Trophoblast cell (in vitro differentiated cells and primary cell): ENCODE data around the gene PALS2.

Source experiments
- DNase-seq, 2 donors: peaks; one replicate each; pipeline ENCODE4 v3.0.0-alpha.2; 2016
- H2AFZ ChIP-seq: 2 replicates; pipeline ENCODE4 v1.6.1; 2013; ENCODE audit warnings: low read length, moderate library complexity, mild to moderate bottlenecking; ENCODE audit not compliant: insufficient read depth, poor library complexity
- H2AK5ac ChIP-seq: 2 replicates; pipeline ENCODE4 v1.6.1; 2013; ENCODE audit warnings: mild to moderate bottlenecking, low read length
- H2BK120ac ChIP-seq: 2 replicates; pipeline ENCODE4 v1.6.1; 2013; ENCODE audit warnings: low read length, mild to moderate bottlenecking, moderate library complexity; ENCODE audit not compliant: insufficient read depth, poor library complexity
- H2BK12ac ChIP-seq: 2 replicates; pipeline ENCODE4 v1.6.1; 2013; ENCODE audit warnings: mild to moderate bottlenecking, low read length, moderate library complexity
- H2BK5ac ChIP-seq: 2 replicates; pipeline ENCODE4 v1.6.1; 2013; ENCODE audit warnings: low read length, low read depth, moderate library complexity, mild to moderate bottlenecking; ENCODE audit not compliant: poor library complexity
- H3K14ac ChIP-seq: 2 replicates; pipeline ENCODE4 v1.6.1; 2013; ENCODE audit warnings: mild to moderate bottlenecking, low read length
- H3K18ac ChIP-seq: 2 replicates; pipeline ENCODE4 v1.6.1; 2013; ENCODE audit warnings: mild to moderate bottlenecking, low read length
- H3K23ac ChIP-seq: 2 replicates; pipeline ENCODE4 v1.6.1; 2013; ENCODE audit warnings: low read length
- H3K27ac ChIP-seq: 2 replicates; pipeline ENCODE4 v1.5.1; 2013; ENCODE audit warnings: low read depth, mild to moderate bottlenecking, inconsistent platforms, low read length, moderate library complexity
- H3K27me3 ChIP-seq: 2 replicates; pipeline ENCODE4 v1.6.1; 2013; ENCODE audit warnings: inconsistent platforms, mild to moderate bottlenecking, low read length, moderate library complexity; ENCODE audit not compliant: insufficient read depth
- H3K36me3 ChIP-seq, 2 experiments: 1 replicate in 1 of 2; 2 replicates in 1 of 2; pipeline ENCODE4 v1.6.1; 2013; ENCODE audit warnings: low read length in 2 of 2, mild to moderate bottlenecking in 2 of 2, moderate library complexity in 1 of 2; ENCODE audit not compliant: insufficient read depth in 2 of 2, control insufficient read depth in 1 of 2
- H3K4ac ChIP-seq: 2 replicates; pipeline ENCODE4 v1.6.1; 2013; ENCODE audit warnings: low read depth, mild to moderate bottlenecking, low read length, moderate library complexity
- H3K4me1 ChIP-seq, 2 experiments: 1 replicate in 1 of 2; 2 replicates in 1 of 2; pipeline ENCODE4 v1.6.1; 2013; ENCODE audit warnings: low read length in 2 of 2, mild to moderate bottlenecking in 2 of 2, moderate library complexity in 1 of 2; ENCODE audit not compliant: insufficient read depth in 2 of 2, control insufficient read depth in 1 of 2
- H3K4me2 ChIP-seq: 2 replicates; pipeline ENCODE4 v1.6.1; 2013; ENCODE audit warnings: inconsistent platforms, mild to moderate bottlenecking, low read length, moderate library complexity
- H3K4me3 ChIP-seq: 2 replicates; pipeline ENCODE4 v1.5.1; 2013; ENCODE audit warnings: mild to moderate bottlenecking, low read depth, low read length, inconsistent platforms
- H3K79me1 ChIP-seq: one replicate; pipeline ENCODE4 v1.6.1; 2013; ENCODE audit warnings: low read length
- H3K79me2 ChIP-seq: 2 replicates; pipeline ENCODE4 v1.6.1; 2013; ENCODE audit warnings: low read length, mild to moderate bottlenecking; ENCODE audit not compliant: control insufficient read depth, insufficient read depth, poor library complexity
- H3K9ac ChIP-seq: 2 replicates; pipeline ENCODE4 v1.6.1; 2013; ENCODE audit warnings: mild to moderate bottlenecking, low read length
- H3K9me3 ChIP-seq: 2 replicates; pipeline ENCODE4 v1.6.1; 2013; ENCODE audit warnings: low read depth, mild to moderate bottlenecking, control low read depth, inconsistent platforms, low read length; ENCODE audit not compliant: insufficient read depth
- H4K12ac ChIP-seq: 2 replicates; pipeline ENCODE4 v1.6.1; 2013; ENCODE audit warnings: low read depth, mild to moderate bottlenecking, low read length, moderate library complexity
- H4K8ac ChIP-seq: 2 replicates; pipeline ENCODE4 v1.6.1; 2013; ENCODE audit warnings: low read depth, mild to moderate bottlenecking, low read length, moderate library complexity
- H4K91ac ChIP-seq: one replicate; pipeline ENCODE4 v1.6.1; 2013; ENCODE audit warnings: low read depth, mild to moderate bottlenecking, low read length, moderate library complexity
- WGBS: extraction: QIAGEN DNeasy Blood & Tissue Kit; methylation state at CpG from one replicate; pipeline ENCODE4 v1.1.7; 2013; ENCODE audit warnings: missing lambda C conversion rate; ENCODE audit not compliant: insufficient read length, insufficient coverage; ENCODE audit errors: extremely low coverage; 5-methylcytosine and 5-hydroxymethylcytosine counted together

PALS2 gene

GRCh38 chr7:24601600-24601999 lies 28.3 kb downstream of the PALS2 start:
- no peak for DNase-seq
- H3K79me1 ChIP-seq = no peaks in the 10 kb centered on the region
- no peak overlapping the region for H3K4me3 ChIP-seq
- no peak overlapping the region for H2BK5ac ChIP-seq
- no peak overlapping the region for H3K9ac ChIP-seq
- no peak overlapping the region for H3K4me2 ChIP-seq
- no peaks in the 10 kb centered on the region for H3K4me1 ChIP-seq
- H2BK12ac ChIP-seq = no peak overlapping the region
- H3K27me3 ChIP-seq = no peaks in the 10 kb centered on the region
- H3K23ac ChIP-seq = no peak overlapping the region
- H4K91ac ChIP-seq = no peak overlapping the region
- H3K4ac ChIP-seq = no peak overlapping the region
- WGBS = no CpG with 5 or more reads among the region's 1 CpG
- H3K79me2 ChIP-seq = no peaks in the 10 kb centered on the region
- H2AK5ac ChIP-seq = no peak overlapping the region
- H4K12ac ChIP-seq = no peak overlapping the region
- no peaks in the 10 kb centered on the region for H3K9me3 ChIP-seq
- no peak overlapping the region for H2AFZ ChIP-seq
- no peaks in the 10 kb centered on the region for H3K36me3 ChIP-seq
- no peak overlapping the region for H2BK120ac ChIP-seq
- no peak overlapping the region for H3K27ac ChIP-seq
- no peak overlapping the region for H3K14ac ChIP-seq
- no peak overlapping the region for H3K18ac ChIP-seq
- no peak overlapping the region for H4K8ac ChIP-seq

DNA sequence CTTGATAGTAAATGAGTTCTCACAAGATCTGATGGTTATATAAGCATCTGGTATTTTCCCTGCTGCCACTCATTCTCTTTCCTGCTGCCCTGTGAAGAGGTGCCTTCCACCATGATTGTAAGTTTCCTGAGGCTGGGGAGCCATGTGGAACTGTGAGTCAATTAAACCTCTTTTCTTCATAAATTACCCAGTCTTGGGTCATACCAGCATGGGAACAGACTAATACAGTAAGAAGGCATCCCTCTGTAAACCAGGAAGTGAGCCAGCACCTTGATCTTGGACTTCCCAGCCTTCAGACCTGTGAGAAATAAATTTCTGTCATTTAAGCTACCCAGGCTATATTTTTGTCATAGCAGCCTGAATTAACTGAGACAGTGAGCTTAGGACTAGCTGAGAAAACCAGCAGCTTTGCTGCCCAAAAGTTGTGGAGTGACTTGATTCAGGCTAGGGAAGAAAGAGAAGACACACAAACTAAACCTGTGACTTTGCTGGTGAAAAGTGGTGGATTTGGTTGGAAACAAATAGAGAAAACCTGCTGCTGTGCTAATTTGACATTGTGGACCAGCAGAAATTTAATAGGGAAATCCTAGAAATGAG lies 29.7 kb downstream of the PALS2 start:
- Histone ChIP-seq H3K4me1 (no peaks in the 10 kb centered on the region), H3K9ac (no peak overlapping the region), H2BK5ac (no peak overlapping the region), H3K18ac (no peak overlapping the region), H3K79me2 (no peaks in the 10 kb centered on the region), H4K91ac (no peak overlapping the region), H4K8ac (no peak overlapping the region), H3K14ac (no peak overlapping the region), H3K4ac (no peak overlapping the region), H2BK12ac (no peak overlapping the region), H2BK120ac (no peak overlapping the region), H3K4me2 (no peak overlapping the region), H4K12ac (no peak overlapping the region), H3K9me3 (no peaks in the 10 kb centered on the region), H3K23ac (no peak overlapping the region), H2AFZ (no peak overlapping the region), H3K27me3 (no peaks in the 10 kb centered on the region), H3K27ac (no peak overlapping the region), H2AK5ac (no peak overlapping the region), H3K4me3 (no peak overlapping the region), H3K36me3 (no peaks in the 10 kb centered on the region), H3K79me1 (no peaks in the 10 kb centered on the region)
- DNase-seq = no peak

DNA sequence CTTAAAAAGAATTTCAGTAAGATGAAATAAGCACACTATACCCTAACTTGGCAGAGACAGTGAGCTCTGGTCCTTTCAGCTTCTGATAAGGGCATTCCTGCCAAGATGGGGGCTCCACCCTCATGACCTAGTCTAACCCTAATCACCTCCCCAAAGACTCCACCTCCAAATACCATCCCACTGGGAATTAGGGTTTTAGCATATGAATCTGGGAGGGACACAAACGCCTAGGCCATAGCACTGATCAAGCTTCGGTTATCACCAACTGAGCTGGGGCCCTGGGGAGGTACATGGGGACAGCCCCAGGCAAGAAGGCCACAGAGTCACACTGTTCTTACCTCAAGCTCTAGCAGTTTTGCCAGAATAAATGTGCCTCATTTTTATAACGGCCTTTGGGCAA lies 31.4 kb downstream of the PALS2 start:
- H3K4me3 ChIP-seq = no peak overlapping the region
- H3K9ac ChIP-seq = no peak overlapping the region
- no peak overlapping the region for H2AK5ac ChIP-seq
- H3K23ac ChIP-seq = no peak overlapping the region
- H3K79me2 ChIP-seq = no peaks in the 10 kb centered on the region
- no peak overlapping the region for H4K8ac ChIP-seq
- H4K12ac ChIP-seq = no peak overlapping the region
- H3K18ac ChIP-seq = no peak overlapping the region
- no peak overlapping the region for H3K4ac ChIP-seq
- no peak overlapping the region for H2BK120ac ChIP-seq
- H3K4me2 ChIP-seq = no peak overlapping the region
- no peak for DNase-seq
- no peaks in the 10 kb centered on the region for H3K36me3 ChIP-seq
- no peak overlapping the region for H2BK12ac ChIP-seq
- no CpG with 5 or more reads among the region's 3 CpGs for WGBS
- no peak overlapping the region for H2BK5ac ChIP-seq
- no peaks in the 10 kb centered on the region for H3K27me3 ChIP-seq
- no peak overlapping the region for H3K14ac ChIP-seq
- no peak overlapping the region for H3K27ac ChIP-seq
- H3K79me1 ChIP-seq = no peaks in the 10 kb centered on the region
- no peak overlapping the region for H2AFZ ChIP-seq
- no peaks in the 10 kb centered on the region for H3K9me3 ChIP-seq
- no peak overlapping the region for H4K91ac ChIP-seq
- no peaks in the 10 kb centered on the region for H3K4me1 ChIP-seq

GRCh38 chr7:24608504-24608903 lies 35.3 kb downstream of the PALS2 start:
- Histone ChIP-seq H3K9ac (no peak overlapping the region), H2AK5ac (no peak overlapping the region), H3K4me1 (no peaks in the 10 kb centered on the region), H3K27me3 (no peaks in the 10 kb centered on the region), H2AFZ (no peak overlapping the region), H4K12ac (no peak overlapping the region), H3K79me2 (no peaks in the 10 kb centered on the region), H3K79me1 (no peaks in the 10 kb centered on the region), H2BK12ac (no peak overlapping the region), H3K4me3 (no peak overlapping the region), H3K9me3 (no peaks in the 10 kb centered on the region), H3K36me3 (no peaks in the 10 kb centered on the region), H3K14ac (no peak overlapping the region), H3K4ac (no peak overlapping the region), H4K8ac (no peak overlapping the region), H2BK120ac (no peak overlapping the region), H2BK5ac (no peak overlapping the region), H3K23ac (no peak overlapping the region), H3K4me2 (no peak overlapping the region), H3K27ac (no peak overlapping the region), H4K91ac (no peak overlapping the region), H3K18ac (no peak overlapping the region)
- DNase-seq = no peak
